ENCODE results near the gene ANKRD28.

GRCh38 chr3:15794303-15794771, 3.4 kb downstream of the ANKRD28 start:
- TF ChIP-seq CTCF (IDR thresholded peaks at IDR 0.05; ENCODE audit: control extremely low read depth in 1 of 3, insufficient read depth in 1 of 3, low read depth in 1 of 3, low read length in 3 of 3) (no peak), POLR2A (IDR thresholded peaks at IDR 0.05; ENCODE audit: control extremely low read depth in 1 of 2, low read depth in 2 of 2, low read length in 2 of 2) (no peak), MAFK (IDR thresholded peaks at IDR 0.05; ENCODE audit: low read depth, low read length) (no peak), ATF3 (IDR thresholded peaks at IDR 0.05; ENCODE audit: insufficient read depth, low read depth, low read length) (no peak), JUND (IDR thresholded peaks at IDR 0.05; ENCODE audit: low read length) (no peak), CEBPB (IDR thresholded peaks at IDR 0.05; ENCODE audit: low read depth, low read length) (no peak), SP2 (IDR thresholded peaks at IDR 0.05; ENCODE audit: low read length) (no peak), SRF (IDR thresholded peaks at IDR 0.05; ENCODE audit: low read depth, low read length) (no peak), CBX8 (IDR thresholded peaks at IDR 0.05; ENCODE audit: borderline replicate concordance, low read depth, low read length) (no peak), POU5F1 (IDR thresholded peaks at IDR 0.05; ENCODE audit: low read depth, low read length) (no peak), RAD21 (IDR thresholded peaks at IDR 0.05 in 1 of 2, conservative IDR thresholded peaks at IDR 0.05 in 1 of 2; ENCODE audit: low read depth in 2 of 2, low read length in 2 of 2) (no peak)
